HG03439 (cell line): Measurements from ENCODE around the gene SPATC1L.

Experiments used
- ATAC-seq: cut with Tn5 transposase; IDR thresholded peaks from one replicate; pipeline ENCODE4 v1.9.1; 2021; ENCODE audit warnings: mild to moderate bottlenecking, moderate library complexity; ENCODE audit not compliant: unreplicated experiment

SPATC1L gene

DNA sequence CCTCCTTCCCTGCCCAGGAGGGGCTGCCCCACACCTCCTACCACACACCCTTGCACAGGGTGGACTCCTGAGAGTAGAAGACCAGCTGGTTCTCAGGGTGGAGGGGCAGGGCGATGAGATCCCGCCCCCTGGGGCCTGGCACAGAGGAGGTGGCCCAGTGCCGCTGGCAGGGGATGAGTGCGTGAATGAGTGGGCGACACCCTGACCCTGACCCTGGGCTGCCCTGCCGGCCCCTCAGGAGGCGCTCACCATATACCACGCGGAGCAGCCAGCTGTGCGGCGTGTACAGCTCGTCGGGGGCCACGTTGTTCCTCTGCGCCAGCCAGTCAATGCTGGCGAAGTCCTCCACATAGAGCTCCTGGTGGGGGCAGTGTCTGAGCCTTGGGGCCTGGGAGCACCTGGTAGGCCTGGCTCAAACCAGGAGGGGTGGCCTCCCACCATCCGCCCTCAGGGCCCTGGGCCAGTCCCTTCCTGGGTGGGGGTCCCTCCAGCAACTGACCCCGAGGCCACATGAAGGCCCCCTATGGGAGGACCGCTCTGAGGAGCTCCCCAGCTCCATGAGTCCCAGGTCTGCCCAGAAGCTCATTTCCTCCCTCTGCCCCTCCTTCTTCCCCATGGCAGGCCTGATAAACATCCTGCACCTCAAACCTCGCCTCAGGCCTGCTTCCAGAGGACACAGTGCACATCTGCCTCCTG, 31.3 kb upstream of the SPATC1L start:
- no peak for ATAC-seq

GRCh38 chr21:46214478-46215340, 30.4 kb upstream of the SPATC1L start:
- ATAC-seq, result no peak

DNA sequence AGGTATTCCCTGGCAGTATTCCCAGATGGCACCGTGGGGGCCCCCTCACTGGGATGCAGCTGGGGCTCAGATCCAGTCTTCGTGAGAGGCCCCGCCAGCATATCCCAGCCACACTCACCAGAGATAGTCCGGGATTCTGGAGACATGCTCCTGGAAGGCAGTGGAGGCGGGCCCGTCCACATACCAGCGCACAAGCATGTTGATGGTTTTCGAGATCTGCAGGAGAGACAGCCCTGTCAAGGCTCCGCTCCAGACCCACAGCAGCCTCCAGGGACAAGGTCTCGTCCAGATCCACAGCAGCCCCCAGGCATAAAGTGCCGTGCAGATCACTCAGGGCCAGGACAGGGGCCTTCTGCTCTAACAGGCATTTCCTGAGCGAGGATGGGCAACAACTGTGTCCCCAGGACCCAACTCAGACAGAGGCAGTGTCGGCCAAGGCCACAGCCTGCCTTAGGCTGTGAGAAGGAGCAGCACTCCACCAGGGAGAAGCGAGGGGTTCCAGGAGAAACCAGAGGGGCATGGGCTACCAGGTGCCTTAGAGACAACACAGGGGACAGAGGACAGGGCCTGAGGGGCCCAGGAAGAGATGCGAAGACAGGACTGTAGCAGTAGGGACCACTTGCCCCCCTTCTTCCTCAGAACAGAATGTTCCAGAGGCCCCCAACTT, 29.5 kb upstream of the SPATC1L start:
- no peak for ATAC-seq

GRCh38 chr21:46212721-46213484, 28.6 kb upstream of the SPATC1L start:
- ATAC-seq, result no peak

GRCh38 chr21:46211786-46212720, 27.8 kb upstream of the SPATC1L start:
- ATAC-seq, result no peak

DNA sequence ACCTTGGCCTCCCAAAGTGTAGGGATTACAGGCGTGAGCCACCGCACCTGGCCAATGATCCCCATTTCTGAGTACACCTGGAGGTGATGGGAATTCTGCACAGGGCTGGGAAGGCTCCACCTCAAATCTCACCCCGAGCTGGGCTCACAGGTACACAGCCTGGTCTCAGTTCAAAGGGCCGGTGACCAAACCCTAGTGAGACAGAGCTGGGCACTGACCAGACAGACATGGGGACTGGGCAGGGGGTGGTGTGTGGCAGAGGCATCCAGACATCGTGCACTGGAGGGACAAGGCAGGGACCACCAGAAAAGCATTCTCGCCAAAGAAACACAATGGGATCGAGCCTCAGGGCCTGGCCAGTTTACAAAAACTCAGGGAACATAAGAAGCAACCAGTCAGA, 27.1 kb upstream of the SPATC1L start:
- no peak for ATAC-seq

GRCh38 chr21:46210378-46211136, 26.3 kb upstream of the SPATC1L start:
- no peak for ATAC-seq

DNA sequence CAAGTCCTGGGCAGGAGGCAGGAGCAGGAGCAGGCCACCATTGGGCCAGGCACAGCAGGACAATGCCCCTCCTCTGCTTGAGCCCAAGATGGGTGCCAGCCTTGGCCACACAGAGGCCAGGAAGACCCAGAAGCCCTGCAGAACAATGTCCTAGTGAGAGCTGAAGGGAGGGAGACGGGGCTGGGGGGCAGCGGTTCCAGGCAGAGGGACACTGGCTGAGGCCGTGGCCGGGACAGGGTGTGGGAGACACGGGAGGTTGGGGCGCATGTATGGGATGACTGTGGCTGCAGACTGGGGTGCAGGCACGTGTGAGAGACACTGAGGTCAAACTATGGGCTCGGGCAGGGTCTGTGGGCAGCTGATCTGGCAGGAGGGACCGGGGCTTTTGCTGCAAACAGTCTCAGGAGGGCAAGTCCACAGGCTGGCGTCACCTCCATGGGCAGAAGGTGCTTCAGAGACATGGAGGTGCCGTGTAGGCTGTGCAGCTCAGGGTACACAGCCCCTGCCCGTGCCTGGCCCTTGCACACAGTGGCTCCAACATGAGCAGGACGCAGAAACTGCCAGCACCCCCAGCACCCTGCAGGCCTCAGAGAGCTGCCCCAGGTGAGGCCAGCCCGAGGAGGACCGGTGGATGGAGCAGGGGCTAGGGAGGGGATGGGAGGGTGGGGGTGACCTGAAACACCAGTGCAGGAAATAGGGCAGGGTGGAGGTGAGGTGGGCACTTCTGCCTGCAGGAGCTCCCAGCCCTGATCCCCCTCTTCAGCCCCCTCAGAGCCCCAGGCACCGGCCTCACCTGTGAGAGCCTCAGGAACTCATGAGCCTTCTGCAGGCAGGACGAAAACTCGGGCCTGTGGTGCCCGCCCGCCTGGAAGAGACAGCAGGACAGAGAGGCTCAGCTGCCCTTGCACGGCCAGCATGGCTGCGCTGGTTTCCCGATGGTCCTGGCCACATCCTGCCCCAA, 24.8 kb upstream of the SPATC1L start:
- no peak for ATAC-seq

DNA sequence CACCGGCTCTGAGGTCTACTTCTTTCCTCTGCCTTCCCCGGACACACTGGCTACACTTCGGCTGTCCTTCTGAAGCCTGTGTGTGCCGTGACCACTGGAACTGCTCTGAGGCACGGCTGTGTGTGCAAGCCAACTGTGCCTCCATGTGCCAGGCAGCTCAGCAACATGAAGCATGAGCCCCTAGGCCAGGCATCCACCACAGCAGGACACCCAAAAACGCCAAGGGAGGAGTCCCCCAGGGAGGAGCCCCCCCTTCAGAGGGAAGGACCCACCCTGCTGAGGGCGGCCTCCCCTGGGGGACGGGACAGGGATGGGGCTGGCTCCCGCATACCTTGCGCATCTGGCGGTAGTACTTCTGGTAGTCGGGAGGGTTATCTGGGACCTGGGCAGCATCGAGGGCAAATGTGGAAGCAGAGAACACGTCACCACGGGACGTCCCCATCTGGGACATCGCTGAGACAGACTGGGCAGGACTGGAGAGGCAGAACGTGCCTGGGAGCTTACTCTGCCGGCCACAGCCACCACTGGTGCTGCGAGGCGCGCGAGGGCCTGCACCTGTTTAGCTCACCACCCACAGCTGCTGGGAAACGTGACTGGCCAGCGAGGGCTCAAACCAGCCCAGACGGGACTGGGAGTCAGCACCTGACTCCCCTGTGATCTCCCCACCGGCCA, 23.8 kb upstream of the SPATC1L start:
- no peak for ATAC-seq

DNA sequence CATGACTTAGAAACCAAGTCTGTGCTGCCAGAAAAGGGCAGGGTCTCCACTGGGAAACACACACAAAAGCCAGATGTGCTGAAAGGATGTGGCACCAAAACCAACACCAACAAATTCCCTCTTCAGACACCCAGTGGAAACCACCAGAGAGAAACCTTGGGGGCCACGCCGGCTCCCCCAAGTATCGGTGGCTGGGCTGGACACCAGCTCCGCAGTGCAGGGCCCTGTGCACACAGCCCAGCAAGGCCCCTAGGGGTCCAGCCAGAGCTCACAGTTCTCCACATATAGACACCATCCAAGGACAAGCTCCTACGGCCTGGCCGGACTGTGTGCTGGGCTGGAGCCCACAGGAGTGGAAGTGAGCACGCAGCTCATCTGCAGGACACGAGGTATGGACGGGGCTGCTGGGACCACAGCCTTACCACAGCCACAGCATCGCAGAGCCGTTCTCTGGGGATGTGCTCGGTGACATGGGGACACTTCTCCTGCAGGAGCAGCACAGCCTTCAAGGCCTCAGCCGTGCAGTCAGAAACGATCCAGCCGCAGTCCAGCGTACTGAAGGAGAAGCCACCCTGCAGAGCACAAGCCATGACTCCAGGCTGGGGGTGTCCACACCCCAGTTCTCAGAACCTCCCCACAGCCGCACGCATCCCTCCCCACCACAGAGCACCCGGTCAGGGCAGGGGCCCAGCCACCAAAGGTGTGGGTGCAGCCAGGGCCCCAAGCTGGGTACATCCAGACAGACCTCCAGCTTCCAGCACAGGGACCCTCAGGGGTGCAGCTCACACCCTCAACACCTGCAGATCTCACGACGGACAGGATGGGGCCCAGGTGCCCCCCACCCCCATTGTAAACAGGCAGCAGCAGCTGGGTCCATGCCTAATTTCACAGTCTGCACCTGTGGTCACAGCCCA, 23.0 kb upstream of the SPATC1L start:
- no peak for ATAC-seq

DNA sequence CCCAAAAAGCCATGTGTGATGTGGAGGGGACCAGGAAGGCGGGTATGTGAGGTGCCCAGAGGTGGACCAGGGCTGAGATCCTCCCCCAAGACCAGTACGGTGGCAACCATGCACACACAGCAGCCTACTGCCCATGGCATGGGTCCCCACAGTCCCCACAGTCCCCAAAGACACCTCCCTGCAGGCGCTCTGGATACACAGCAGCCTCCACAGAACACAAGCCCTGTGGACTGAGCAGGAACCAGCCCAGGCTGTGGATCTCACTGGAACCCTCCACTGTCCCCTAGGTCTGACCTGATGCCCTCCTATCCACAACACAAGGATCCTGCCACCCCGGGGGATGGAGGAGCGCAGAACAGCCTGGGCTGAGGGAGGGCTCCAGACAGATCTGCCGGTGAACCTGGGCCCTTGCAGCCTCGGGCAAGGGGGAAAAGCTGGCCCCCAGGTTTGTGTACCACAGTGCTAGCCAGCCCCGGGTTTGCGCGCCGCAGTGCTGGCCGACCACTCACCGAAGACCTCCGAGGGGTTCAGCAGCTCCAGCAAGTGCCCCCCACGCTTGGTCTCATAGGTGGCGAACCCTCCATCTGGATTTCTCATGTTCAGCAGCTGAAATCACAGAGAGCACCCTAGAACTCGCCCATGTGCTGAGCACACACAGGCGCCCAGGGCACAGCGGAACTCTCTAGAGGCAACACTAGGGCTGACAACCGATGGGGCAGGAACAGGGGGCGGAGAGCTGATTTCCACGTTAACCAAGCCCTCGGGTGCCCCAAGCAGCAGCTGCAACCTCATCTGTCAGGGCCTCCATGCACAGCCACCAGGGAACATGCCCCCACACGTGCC, 22.1 kb upstream of the SPATC1L start:
- no peak for ATAC-seq

DNA sequence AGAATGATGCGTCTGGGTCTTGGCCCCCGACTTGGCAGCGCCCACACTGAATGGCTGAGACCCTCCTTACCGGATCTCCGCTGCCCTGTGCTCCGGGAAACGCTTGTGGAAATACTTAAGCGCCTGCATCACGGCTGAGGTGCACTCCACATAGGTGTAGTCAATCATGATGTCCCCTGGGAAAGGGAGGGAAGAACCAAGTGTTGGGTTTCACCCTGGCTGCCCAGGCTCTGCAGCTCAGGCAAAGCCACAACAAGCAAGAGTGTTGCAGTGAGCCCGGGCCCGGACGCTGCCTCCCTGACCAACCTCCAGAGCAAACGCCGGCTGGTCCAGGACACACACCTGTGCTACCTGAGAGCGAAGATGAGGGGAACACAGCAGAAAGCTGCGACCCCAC, 21.5 kb upstream of the SPATC1L start:
- ATAC-seq, result no peak

DNA sequence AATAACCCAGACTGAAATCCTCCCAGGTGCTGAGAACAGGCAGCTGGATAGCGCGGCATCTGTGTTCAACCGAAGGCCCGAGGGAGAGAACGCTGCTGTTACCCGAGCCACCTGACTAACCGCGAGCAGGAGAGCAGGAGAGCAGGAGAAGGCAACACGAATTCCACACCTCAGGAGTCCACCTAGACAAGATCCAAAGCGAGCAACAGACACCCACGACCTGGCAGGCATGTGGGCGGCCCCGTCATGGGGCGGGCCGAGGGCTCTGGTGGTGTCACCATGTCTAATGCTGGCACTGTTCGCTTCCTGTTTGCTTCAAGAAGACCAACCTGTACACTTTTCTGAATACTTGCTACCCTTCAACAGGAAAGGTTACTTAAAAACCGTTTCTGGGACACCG, 20.9 kb upstream of the SPATC1L start:
- ATAC-seq, result no peak

DNA sequence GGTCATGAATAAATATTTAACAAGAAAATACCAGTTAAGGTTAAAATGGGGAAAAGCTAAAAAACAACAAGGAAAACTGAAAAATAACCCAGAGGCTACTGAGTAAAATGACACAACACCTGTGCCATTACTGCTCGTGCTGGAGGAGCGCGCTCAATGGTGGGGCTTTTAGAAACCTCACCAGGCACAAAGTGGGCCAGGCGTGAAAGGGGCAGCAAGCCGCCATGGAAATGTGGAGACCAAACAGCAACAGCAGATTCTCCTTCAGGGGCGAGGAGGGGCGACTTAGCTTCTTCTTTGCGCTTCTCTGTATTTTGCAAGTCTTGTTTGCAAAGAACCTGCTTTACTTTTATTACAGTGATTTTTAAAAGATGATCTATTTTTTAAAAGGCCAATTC, 18.9 kb upstream of the SPATC1L start:
- no peak for ATAC-seq

DNA sequence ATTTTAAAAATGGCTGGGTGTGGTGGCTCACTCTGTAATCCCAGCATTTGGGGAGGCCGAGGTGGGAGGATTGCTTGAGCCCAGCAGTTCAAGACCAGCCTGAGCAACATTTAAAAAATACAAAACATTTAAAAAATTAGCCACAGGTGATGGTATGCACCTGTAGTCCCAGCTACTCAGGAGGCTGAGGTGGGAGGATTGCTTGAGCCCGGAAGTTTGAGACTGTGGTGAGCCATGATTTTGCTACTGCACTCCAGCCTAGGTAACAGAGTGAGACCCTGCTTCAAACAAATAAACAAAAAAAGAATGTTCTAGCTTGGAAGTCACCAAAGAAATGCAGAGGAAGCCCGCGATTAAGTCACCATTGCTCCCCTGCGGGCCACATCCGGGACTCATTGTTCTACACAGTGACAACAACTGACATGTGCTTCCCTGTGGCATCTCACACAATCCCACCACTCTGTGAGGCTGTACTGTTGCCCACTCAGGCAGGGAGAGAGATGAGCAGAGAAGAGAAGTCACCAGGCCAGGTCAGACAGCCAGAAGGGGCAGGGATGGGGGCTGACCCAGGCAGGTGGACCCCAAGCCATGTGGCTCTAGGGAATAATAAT, 18.4 kb upstream of the SPATC1L start:
- ATAC-seq, result no peak
